Stimulated activated naive CD8-positive, alpha-beta T cell treated with anti-CD3 and anti-CD28 coated beads, Interleukin-15, Interleukin-2, amounts not matched to agents 100 U/mL and 50 U/mL, for 24 hours (primary cell): ENCODE data around the gene LILRA6.
"Not testable (repeated sequence)": the region's sequence is repeated elsewhere in the genome, so short reads cannot be mapped to it uniquely, and the experiment has no call there.

Source experiments
- ATAC-seq: fragments of 150-1000 bp; cut with Tn5 transposase; one replicate; pipeline ENCODE4 v1.10.0; 2021
- DNase-seq: peaks from one replicate; pipeline ENCODE4 v3.0.0; 2021

LILRA6 gene

DNA sequence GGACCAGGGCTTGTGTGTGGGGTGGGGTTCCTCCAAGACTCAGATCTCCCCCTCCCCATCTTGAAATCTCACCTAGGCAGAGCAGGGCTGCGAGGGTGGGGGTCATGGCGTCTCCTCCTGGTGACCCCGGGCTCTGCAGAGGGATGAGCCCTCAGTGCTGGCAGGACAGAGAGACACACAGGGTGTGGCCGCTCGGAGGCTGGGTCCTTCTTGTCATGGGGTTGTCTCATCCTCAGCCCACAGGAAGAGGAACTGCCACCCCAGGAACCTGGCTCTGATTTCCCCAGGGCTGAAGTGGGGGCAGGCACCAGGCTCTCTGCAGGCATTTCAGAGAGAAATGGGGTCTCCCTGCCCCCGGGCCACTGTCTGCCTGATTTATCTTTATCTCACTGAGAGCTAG, at the start of gene LILRA6:
LILRA6 (minus strand) TSS at position 145 of the 400 bp plus-strand sequence.
- ATAC-seq: peak; percentile 12
- DNase-seq: not testable (repeated sequence)

DNA sequence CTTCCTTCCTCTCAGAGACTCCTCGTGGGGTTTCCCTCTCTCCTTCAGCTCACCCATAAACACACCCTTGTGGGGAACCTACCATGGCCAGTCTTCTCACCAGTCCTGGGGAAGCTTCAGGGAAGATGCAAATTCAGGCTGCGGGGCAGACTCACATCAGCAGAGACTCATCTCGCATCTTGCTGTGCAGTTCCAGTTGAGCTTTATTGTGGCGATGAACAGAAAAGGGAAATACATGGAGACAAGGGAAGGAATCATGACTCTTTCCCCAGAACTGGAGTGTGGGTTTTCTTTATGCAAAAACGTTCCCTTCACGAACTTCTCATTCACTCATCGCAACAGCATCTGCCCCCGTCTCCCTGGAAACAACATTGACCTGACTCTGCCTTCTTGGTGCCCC, 46.6 kb upstream of the LILRA6 start:
- not testable (repeated sequence) for DNase-seq, ATAC-seq

DNA sequence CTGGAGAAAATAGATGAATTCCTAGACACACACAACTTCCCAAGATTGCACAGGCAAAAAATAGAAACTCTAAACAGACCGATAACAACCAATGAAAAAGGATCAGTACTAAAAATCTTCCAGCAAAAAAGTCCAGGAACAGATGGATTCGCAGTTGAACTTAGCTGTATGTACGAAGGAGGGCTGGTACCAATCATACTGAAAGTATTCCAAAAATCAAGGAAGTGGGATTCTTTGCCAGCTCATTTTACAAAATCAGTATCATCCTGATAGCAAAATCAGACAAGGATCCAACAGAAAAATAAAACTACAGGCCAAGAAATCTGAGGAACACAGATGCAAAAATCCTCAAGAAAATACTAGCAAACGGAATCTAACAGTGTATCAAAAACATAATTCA, 44.9 kb upstream of the LILRA6 start:
- DNase-seq: no peak
- no peak for ATAC-seq

- ATAC-seq, DNase-seq: not testable (repeated sequence)
Measured at GRCh38 chr19:54286283-54286682, 43.7 kb upstream of the LILRA6 start.

DNA sequence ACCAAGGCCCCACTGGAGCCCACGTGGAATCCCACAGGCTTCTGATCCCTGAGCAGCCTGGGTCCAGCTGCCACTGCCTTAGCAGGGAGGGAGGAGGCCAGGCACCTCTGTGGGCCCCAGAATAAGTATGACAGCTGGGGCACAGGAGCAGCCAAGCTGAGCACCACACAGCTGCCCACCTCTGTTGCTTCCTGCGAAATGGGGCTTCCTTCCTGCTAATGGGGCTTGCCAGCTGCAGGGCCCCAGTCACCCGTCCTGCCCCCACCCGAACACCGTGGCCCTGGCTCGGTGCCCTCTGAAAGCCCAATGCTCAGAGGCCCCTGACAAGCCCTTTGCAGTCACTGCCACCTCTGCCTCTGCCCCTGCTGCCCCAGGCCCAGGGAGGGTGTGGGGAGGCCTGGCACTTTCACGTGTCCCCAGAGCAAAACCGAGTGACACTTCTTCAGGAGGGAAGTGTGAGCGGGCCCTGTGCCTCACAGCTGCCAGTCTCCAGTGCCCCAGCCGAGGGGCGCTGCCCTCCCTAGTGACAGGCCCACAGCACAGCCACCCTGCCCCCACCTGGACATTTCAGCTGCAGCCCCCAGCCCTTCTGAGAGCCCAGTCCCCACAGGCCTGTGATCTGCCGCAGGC, 43.0 kb upstream of the LILRA6 start:
- peak; percentile 34 for ATAC-seq

GRCh38 chr19:54282686-54283470, 40.3 kb upstream of the LILRA6 start:
- DNase-seq: no peak
- no peak for ATAC-seq

More for the DNA sequence above, 43.0 kb upstream of the LILRA6 start:
- not testable (repeated sequence) for DNase-seq

- ATAC-seq, DNase-seq: not testable (repeated sequence)
Measured at GRCh38 chr19:54281729-54282075, 39.1 kb upstream of the LILRA6 start.

- DNase-seq: no peak
- no peak for ATAC-seq
Measured at GRCh38 chr19:54281007-54281728, 38.6 kb upstream of the LILRA6 start, which contains the start of gene LILRB2. Gene LILRB2 (minus strand): TSS chr19:54281110. CDS start chr19:54280496, 614 bp downstream.

GRCh38 chr19:54280441-54280840, 37.9 kb upstream of the LILRA6 start:
- not testable (repeated sequence) for DNase-seq, ATAC-seq

DNA sequence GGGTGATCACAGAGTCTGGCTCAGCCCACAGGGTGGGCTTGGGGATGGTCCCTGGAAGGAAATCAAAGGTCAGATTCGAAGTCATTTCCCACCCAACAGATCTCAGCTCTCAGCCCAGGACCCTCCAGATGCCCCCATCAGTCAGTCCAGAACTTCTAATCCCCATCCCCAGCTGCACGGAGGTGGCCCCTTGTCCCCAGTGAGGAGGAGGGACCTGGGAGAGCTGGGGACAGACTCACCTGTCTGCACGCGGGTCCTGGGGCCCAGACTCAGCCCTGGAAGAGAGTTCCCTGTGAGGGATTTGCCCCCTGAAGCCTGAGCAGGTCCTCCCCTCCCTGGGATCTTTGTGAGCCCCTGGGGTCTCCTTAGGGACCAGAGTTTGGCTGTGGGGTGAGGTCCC, 37.4 kb upstream of the LILRA6 start:
- DNase-seq, ATAC-seq: not testable (repeated sequence)

DNA sequence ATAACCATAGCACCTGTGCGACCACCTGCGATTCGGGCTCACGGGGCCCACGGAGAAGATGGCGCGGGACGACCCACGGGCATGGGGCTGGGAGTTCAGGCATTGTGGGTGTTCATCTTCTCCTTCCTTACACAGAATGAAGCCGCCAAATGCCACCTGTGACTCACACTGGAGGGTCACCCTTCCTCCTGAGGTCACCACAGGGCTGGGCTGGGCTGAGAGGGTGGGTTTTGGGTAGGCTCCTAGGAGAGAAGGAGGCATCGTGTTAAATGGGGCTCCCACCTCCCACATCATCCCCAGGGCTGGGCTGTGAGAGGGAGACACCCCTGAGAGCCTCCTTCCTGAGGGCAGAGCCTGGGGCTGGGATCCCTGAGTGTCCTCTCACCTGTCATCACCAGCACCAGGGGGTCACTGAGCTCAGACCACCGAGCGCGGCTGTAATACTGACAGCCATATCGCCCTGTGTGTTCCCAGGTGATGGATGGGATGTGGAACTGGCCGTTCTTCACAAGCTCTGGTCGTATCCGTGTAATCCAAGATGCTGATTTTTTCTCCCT, 36.9 kb upstream of the LILRA6 start:
- DNase-seq (no peak), ATAC-seq (no peak)

DNA sequence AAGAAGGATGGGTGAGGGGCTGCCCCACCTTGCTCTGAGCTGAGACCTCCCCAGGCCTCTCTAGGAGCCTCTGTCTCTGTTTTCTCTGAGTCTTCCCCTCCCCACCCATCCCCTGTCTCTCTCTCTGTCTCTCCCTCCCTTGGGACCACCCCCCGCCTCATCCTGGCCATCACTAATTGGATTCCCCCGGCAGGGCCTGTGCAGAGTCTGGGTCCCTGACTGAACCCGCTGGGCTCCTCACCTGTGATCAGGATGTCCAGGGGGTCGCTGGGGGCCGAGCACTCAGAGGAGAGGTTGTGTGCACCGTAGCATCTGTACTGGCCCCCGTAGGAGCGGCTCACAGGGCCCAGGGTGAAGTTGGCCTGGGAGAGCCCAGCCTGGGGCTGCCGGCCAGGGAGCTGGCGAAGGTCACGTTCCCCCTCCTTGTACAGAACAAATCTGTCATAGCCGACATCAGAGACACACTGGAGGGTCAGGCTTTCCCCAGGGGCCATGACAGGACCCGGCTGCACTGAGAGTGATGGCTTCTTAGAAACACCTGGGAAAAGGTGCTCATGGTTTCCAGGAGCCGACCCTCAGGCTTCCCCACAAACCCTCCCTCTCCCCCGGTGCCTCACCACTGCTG, 36.1 kb upstream of the LILRA6 start:
- not testable (repeated sequence) for ATAC-seq, DNase-seq

DNA sequence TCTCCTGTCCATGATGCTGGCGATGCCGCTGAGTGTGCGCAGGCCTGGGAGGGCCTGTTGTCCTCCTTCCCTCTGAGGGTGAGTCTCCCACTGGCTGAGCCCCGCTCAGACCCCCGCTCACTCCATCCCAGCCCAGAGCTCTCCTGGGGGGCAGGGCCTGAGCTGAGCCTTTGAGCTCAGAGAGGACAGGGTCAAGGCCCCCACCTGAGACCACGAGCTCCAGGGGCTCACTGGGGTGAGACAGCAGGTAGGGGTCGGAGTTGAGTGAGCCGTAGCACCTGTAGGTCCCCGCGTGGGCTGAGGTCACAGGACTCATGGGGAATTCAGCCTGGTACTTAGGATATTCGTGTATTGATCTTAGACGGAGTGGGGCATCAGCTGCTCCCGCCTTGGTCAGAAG, 35.5 kb upstream of the LILRA6 start:
- not testable (repeated sequence) for DNase-seq

GRCh38 chr19:54277111-54277615, 34.6 kb upstream of the LILRA6 start:
- ATAC-seq, DNase-seq: not testable (repeated sequence)

More for the DNA sequence above, 35.5 kb upstream of the LILRA6 start:
- ATAC-seq: not testable (repeated sequence)

DNA sequence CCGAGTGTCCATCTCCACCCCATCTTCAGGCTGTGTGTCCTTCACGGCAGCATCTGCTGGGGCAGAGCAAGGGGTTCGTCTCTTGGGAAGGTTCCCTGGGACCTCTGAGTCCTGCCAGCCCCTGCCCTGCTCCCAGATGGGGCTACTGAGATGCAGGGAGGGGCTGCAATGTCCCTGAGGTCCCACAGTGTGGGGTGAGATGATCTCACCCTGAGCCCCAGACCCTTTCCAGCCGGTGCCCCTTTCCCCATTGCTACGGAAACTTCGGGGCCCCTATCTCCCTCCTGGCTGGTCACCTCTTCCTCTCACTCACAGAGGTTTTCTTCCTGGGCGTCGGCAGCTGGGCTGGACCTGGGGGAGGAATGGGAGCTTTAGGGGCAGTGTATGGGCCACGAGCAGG, 33.4 kb upstream of the LILRA6 start:
- DNase-seq: no peak
- no peak for ATAC-seq

- not testable (repeated sequence) for DNase-seq, ATAC-seq
Measured at GRCh38 chr19:54274516-54274915, 31.9 kb upstream of the LILRA6 start.

- ATAC-seq: no peak
- no peak for DNase-seq
Measured at GRCh38 chr19:54273821-54274220, 31.2 kb upstream of the LILRA6 start.

- ATAC-seq, DNase-seq: not testable (repeated sequence)
Measured at GRCh38 chr19:54272181-54272580, 29.6 kb upstream of the LILRA6 start.

GRCh38 chr19:54271587-54271986, 29.0 kb upstream of the LILRA6 start:
- not testable (repeated sequence) for ATAC-seq, DNase-seq

- ATAC-seq: no peak
- DNase-seq: no peak
Measured at GRCh38 chr19:54271106-54271505, 28.5 kb upstream of the LILRA6 start.

- no peak for DNase-seq
- ATAC-seq: no peak
Measured at GRCh38 chr19:54268936-54269335, 26.3 kb upstream of the LILRA6 start.
